ENCODE data around the gene ZNF529. TPM values are rescaled to one million over a fixed set of nuclear protein-coding genes. Genes with fewer than 3 reads are reported as not detected.

ZNF529 gene
- total RNA-seq, 1 experiment from 2014 or later: 3.7 TPM

GRCh38 chr19:36514012-36514612, 59.0 kb downstream of the ZNF529 start:
- no peak for DNase-seq (ENCODE audit: low spot score)

- no peak for DNase-seq (ENCODE audit: low spot score)
Observed at GRCh38 chr19:36508325-36508724, 64.8 kb downstream of the ZNF529 start.

- no peak for DNase-seq (ENCODE audit: low spot score)
Observed at GRCh38 chr19:36501973-36502372, 71.1 kb downstream of the ZNF529 start.

GRCh38 chr19:36497001-36497400, 76.1 kb downstream of the ZNF529 start:
- DNase-seq (ENCODE audit: low spot score): no peak

Other genes starting within 250 kb of the ZNF529 start
- 1.5 and 2.2 TPM in 2 replicates for gene ZFP14, start 194.1 kb downstream of the ZNF529 start, total RNA-seq (2014; rRNA removed; shearing (Covaris generic))
- 0.88 and 3.7 TPM in 2 replicates for gene ZFP82, start 154.6 kb downstream of the ZNF529 start, total RNA-seq (2014; rRNA removed; shearing (Covaris generic))
- gene ZNF566, start 83.7 kb downstream of the ZNF529 start, total RNA-seq (2014; rRNA removed; shearing (Covaris generic)): 7.3 and 11.9 TPM in 2 replicates
- 9.3 and 13.2 TPM in 2 replicates for gene ZNF260, start 45.0 kb downstream of the ZNF529 start, total RNA-seq (2014; rRNA removed; shearing (Covaris generic))
- gene ZNF382, start 32.0 kb upstream of the ZNF529 start, total RNA-seq (2014; rRNA removed; shearing (Covaris generic)): 0.06 and 0.21 TPM in 2 replicates
- gene ZNF461, start 93.5 kb upstream of the ZNF529 start, total RNA-seq (2014; rRNA removed; shearing (Covaris generic)): 6.7 and 10.1 TPM in 2 replicates
- 5.5 and 8.1 TPM in 2 replicates for gene ZNF567, start 114.3 kb upstream of the ZNF529 start, total RNA-seq (2014; rRNA removed; shearing (Covaris generic))
- 6.3 and 7.0 TPM in 2 replicates for gene ZNF850, start 199.5 kb upstream of the ZNF529 start, total RNA-seq (2014; rRNA removed; shearing (Covaris generic))